Mucosa of descending colon (tissue), 3 donors: Measurements from ENCODE around the gene CX3CL1. TPM values are rescaled to one million over a fixed set of nuclear protein-coding genes. Genes with fewer than 3 reads are reported as not detected.

Source experiments
- ATAC-seq: fragments of 200-7000 bp; cut with Tn5 transposase; one replicate; pipeline ENCODE4 v1.9.1; 2020; ENCODE audit warnings: mild to moderate bottlenecking, moderate library complexity
- DNase-seq, 3 donors: peaks; one replicate each; pipeline ENCODE4 v3.0.0-alpha.2; 2020
- H3K36me3 ChIP-seq: fragments of 200-600 bp; one replicate; pipeline ENCODE4 v1.8.0; 2021; ENCODE audit warnings: low read depth, mild to moderate bottlenecking
- H3K4me1 ChIP-seq: fragments of 200-600 bp; one replicate; pipeline ENCODE4 v1.8.0; 2021; ENCODE audit warnings: low read depth, mild to moderate bottlenecking
- H3K4me3 ChIP-seq: fragments of 200-600 bp; one replicate; pipeline ENCODE4 v1.8.0; 2021; ENCODE audit warnings: mild to moderate bottlenecking
- H3K9me3 ChIP-seq: fragments of 200-600 bp; one replicate; pipeline ENCODE4 v1.8.0; 2021; ENCODE audit warnings: mild to moderate bottlenecking
- CTCF ChIP-seq: fragments of 200-600 bp; IDR thresholded peaks from one replicate; pipeline ENCODE4 v1.8.0; 2022; ENCODE audit warnings: antibody characterized with exemption, mild to moderate bottlenecking
- intact Hi-C, 2 donors: fragments of 100-400 bp; cut with DNase I in 1 of 2; cut with micrococcal nuclease in 1 of 2; formaldehyde crosslinking; loops; one replicate each; pipeline versions ENCODE4 v1.11.0 to v1.11.1; 2022; cut with DNase I, micrococcal nuclease
- total RNA-seq, 3 donors: library from RNA; stranded (reverse); fragmentation: NEBNext Ultra II Directional in 2 of 3; extraction: Animal tissue kit (Norgen Biotek cat#: 25700) in 2 of 3; gene quantifications; one replicate each; pipeline versions ENCODE4 v1.2.1 to v1.2.4, GENCODE V29; 2021 to 2023
- donor health status: DM: no; HTN: no; CAD: no; lungs with moderate emphysema.
- donor health status: DM: no; HTN: no; CAD: no.
- donor health status: DM: no; HTN: yes; CAD: no.

CX3CL1 gene
- total RNA-seq, 3 donors from 2014 or later = 2.6 to 10.5 (median 3.5) TPM

- Histone ChIP-seq H3K4me3 (no peak overlapping the region), H3K36me3 (no peaks in the 10 kb centered on the region), H3K4me1 (peaks cover 10% of the 10 kb centered on the region), H3K9me3 (no peaks in the 10 kb centered on the region)
- intact Hi-C loops = no loop called here
- no peak for ATAC-seq
- no peak for DNase-seq
- no peak for TF ChIP-seq CTCF
Observed at GRCh38 chr16:57413733-57414132, 41.4 kb downstream of the CX3CL1 start.

- Histone ChIP-seq H3K4me3 (no peak overlapping the region), H3K9me3 (no peaks in the 10 kb centered on the region), H3K36me3 (no peaks in the 10 kb centered on the region), H3K4me1 (peaks cover 10% of the 10 kb centered on the region)
- no peak for ATAC-seq
- intact Hi-C loops = loop anchor here in 1 of 2 donors (5.0 kb wide), 1 partner anchor 114 kb away; no protein-coding TSS in a partner anchor
- DNase-seq = no peak
- TF ChIP-seq CTCF = no peak
Observed at GRCh38 chr16:57416084-57416483, 43.8 kb downstream of the CX3CL1 start.

- Histone ChIP-seq H3K9me3 (no peaks in the 10 kb centered on the region), H3K4me3 (no peak overlapping the region), H3K4me1 (peaks cover 14% of the 10 kb centered on the region), H3K36me3 (no peaks in the 10 kb centered on the region)
- no peak for TF ChIP-seq CTCF
- no peak for ATAC-seq
- no peak for DNase-seq
- intact Hi-C loops = loop anchor here (2.0 to 5.0 kb wide), 3 partner anchors 99 to 119 kb away; no protein-coding TSS in a partner anchor
Observed at GRCh38 chr16:57419506-57419905, 47.2 kb downstream of the CX3CL1 start.

- ATAC-seq = peak; percentile 57
- no peaks in the 10 kb centered on the region for H3K9me3 ChIP-seq
- H3K4me1 ChIP-seq = peaks cover 9% of the 10 kb centered on the region
- peak; percentile 27 for TF ChIP-seq CTCF
- peak in 2 of 3 donors; percentile 44 to 64 for DNase-seq
- no peaks in the 10 kb centered on the region for H3K36me3 ChIP-seq
- intact Hi-C loops = no loop called here
- no peak overlapping the region for H3K4me3 ChIP-seq
Observed at GRCh38 chr16:57422026-57422944, 50.0 kb downstream of the CX3CL1 start.

GRCh38 chr16:57423152-57423551 is 50.9 kb downstream of the CX3CL1 start:
- DNase-seq = no peak
- intact Hi-C loops = no loop called here
- Histone ChIP-seq H3K4me3 (no peak overlapping the region), H3K36me3 (no peaks in the 10 kb centered on the region), H3K4me1 (peaks cover 6% of the 10 kb centered on the region), H3K9me3 (no peaks in the 10 kb centered on the region)
- ATAC-seq = no peak
- TF ChIP-seq CTCF = no peak
